Spleen (tissue), 11 donors: ENCODE data around the gene ITIH1. TPM values are rescaled to one million over a fixed set of nuclear protein-coding genes. Genes with fewer than 3 reads are reported as not detected.

Source experiments
- DNase-seq: peaks from one replicate; pipeline ENCODE4 v3.0.0-alpha.2; 2020
- H3K27ac ChIP-seq, 8 donors: fragments of 200-600 bp; sonication (generic) in 7 of 8; 1 replicate in 4 of 8; 2 replicates in 4 of 8; pipeline versions ENCODE4 v1.5.0 to v1.8.0; 2016 to 2021; ENCODE audit warnings: inconsistent platforms in 4 of 8, mild to moderate bottlenecking in 4 of 8, moderate library complexity in 1 of 8
- H3K27me3 ChIP-seq, 7 donors: fragments of 200-600 bp; sonication (generic) in 6 of 7; replicated peaks in 1 of 7; 1 replicate in 4 of 7; 2 replicates in 3 of 7; pipeline versions ENCODE4 v1.5.0 to v1.8.0; 2016 to 2021; ENCODE audit warnings: inconsistent platforms in 3 of 7, mild to moderate bottlenecking in 1 of 7
- H3K36me3 ChIP-seq, 6 donors: fragments of 200-600 bp; sonication (generic) in 5 of 6; 1 replicate in 4 of 6; 2 replicates in 2 of 6; pipeline versions ENCODE4 v1.5.0 to v1.8.0; 2016 to 2021; ENCODE audit warnings: inconsistent platforms in 2 of 6
- H3K4me1 ChIP-seq, 6 donors: fragments of 200-600 bp; sonication (generic) in 5 of 6; 1 replicate in 3 of 6; 2 replicates in 3 of 6; pipeline versions ENCODE4 v1.5.0 to v1.8.0; 2016 to 2021; ENCODE audit warnings: inconsistent platforms in 3 of 6
- H3K4me3 ChIP-seq, 8 donors: fragments of 200-600 bp; sonication (generic) in 7 of 8; 1 replicate in 4 of 8; 2 replicates in 4 of 8; pipeline versions ENCODE4 v1.5.0 to v1.8.0; 2016 to 2021; ENCODE audit warnings: inconsistent platforms in 4 of 8, mild to moderate bottlenecking in 4 of 8, moderate library complexity in 2 of 8
- H3K9me3 ChIP-seq, 8 donors: fragments of 200-600 bp; sonication (generic) in 7 of 8; 1 replicate in 4 of 8; 2 replicates in 4 of 8; pipeline versions ENCODE4 v1.5.0 to v1.8.0; 2016 to 2021; ENCODE audit warnings: inconsistent platforms in 4 of 8
- CTCF ChIP-seq, 11 experiments: fragments of 200-600 bp in 7 of 11; fragments of 450-650 bp in 4 of 11; sonication (generic) in 4 of 11; IDR thresholded peaks in 8 of 11; conservative IDR thresholded peaks in 3 of 11; 1 replicate in 7 of 11; 2 replicates in 4 of 11; pipeline versions ENCODE4 v1.4.0 to v1.8.0; 2016 to 2021; ENCODE audit warnings: antibody characterized with exemption in 11 of 11, inconsistent platforms in 4 of 11, mild to moderate bottlenecking in 1 of 11
- POLR2A ChIP-seq, 3 donors: fragments of 450-650 bp; IDR thresholded peaks; one replicate each; pipeline ENCODE4 v1.5.1; 2017; ENCODE audit warnings: antibody characterized with exemption in 3 of 3, mild to moderate bottlenecking in 1 of 3
- POLR2AphosphoS5 ChIP-seq, 3 donors: sonication (generic); formaldehyde crosslinking; IDR thresholded peaks; one replicate each; pipeline ENCODE4 v1.5.1; 2017; ENCODE audit warnings: antibody characterized with exemption in 3 of 3
- WGBS, 5 donors: extraction: QIAGEN DNeasy Blood & Tissue Kit in 3 of 5; methylation state at CpG; one replicate each; pipeline versions ENCODE4 v1.1.5 to v1.1.7; 2013 to 2018; 5-methylcytosine and 5-hydroxymethylcytosine counted together
- intact Hi-C: fragments of 100-400 bp; cut with DNase I; formaldehyde crosslinking; loops from one replicate; pipeline ENCODE4 v1.15.0; 2023; ENCODE audit warnings: low total_unique reads
- polyA plus RNA-seq, 3 donors: library from polyadenylated mRNA; stranded (reverse); fragments of 200-250 nt; gene quantifications; one replicate each; pipeline ENCODE4 v1.2.1, GENCODE V29; 2013
- total RNA-seq, 7 donors: library from RNA; depleted of rRNA in 3 of 7; stranded (reverse); fragments of >200 nt in 3 of 7; fragmentation: NEBNext Ultra II Directional in 4 of 7; extraction: Animal tissue kit (Norgen Biotek cat#: 25700) in 4 of 7; gene quantifications; one replicate each; pipeline versions ENCODE4 v1.1.0 to v1.2.1, GENCODE V29; 2016 to 2021
- donor health status: healthy with polysubstance abuse.
- donor health status: DM: no; HTN: no; CAD: no; lungs with moderate emphysema.
- donor health status: DM: no; HTN: no; CAD: no.
- donor health status: Bipolar disorder and iron deficiency.
- donor health status: healthy.
- donor health status: DM: no; HTN: no; CAD: no.
- donor health status: DM: yes; HTN: yes; CAD: no.

ITIH1 gene
- total and polyA plus RNA-seq, 10 donors = 0.65 to 11.4 (median 2.6) TPM

DNA sequence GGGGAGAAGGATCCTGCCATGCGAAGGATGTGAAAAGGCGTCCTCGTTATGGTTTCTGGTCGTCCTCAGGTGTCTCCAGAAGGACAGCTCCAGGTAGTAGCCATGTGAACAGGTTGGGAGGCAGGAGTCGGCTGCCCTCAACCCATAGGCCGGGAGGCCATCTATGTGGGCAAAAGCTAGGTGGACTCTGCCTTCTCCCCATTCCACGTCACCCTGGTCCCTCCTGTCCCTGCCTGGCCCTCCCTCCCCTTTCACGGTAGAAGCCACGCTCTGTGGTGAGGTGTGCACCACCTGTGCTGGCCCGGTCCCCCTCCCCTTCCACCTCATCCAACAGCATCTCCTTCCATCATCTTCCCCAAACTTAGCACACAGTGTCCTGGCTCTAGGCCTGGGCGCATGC lies 33.5 kb downstream of the ITIH1 start:
- 88 to 96% (median 92%) methylated on average over 8 to 11 of the region's 11 CpGs for WGBS, 5 donors
- Histone ChIP-seq H3K36me3 (peaks cover 0 to 5% (median 0%) of the 10 kb centered on the region in 6 donors), H3K27ac (no peak overlapping the region), H3K4me1 (no peaks in the 10 kb centered on the region), H3K27me3 (no peaks in the 10 kb centered on the region), H3K4me3 (no peak overlapping the region), H3K9me3 (no peaks in the 10 kb centered on the region)
- intact Hi-C loops = no loop called here
- TF ChIP-seq POLR2AphosphoS5 (IDR thresholded peaks at IDR 0.05) (peak in 1 of 3 donors; percentile 22), POLR2A (IDR thresholded peaks at IDR 0.05) (no peak)
- DNase-seq = no peak

- peaks cover 0 to 8% (median 0%) of the 10 kb centered on the region in 6 donors for H3K36me3 ChIP-seq
- TF ChIP-seq CTCF (IDR thresholded peaks at IDR 0.05 in 8 of 11, conservative IDR thresholded peaks at IDR 0.05 in 3 of 11) = no peak
- TF ChIP-seq POLR2A (IDR thresholded peaks at IDR 0.05) = no peak
- TF ChIP-seq POLR2AphosphoS5 (IDR thresholded peaks at IDR 0.05) = no peak
- no peak overlapping the region for H3K4me3 ChIP-seq
- intact Hi-C loops = no loop called here
- H3K27me3 ChIP-seq = no peaks in the 10 kb centered on the region
- no peak for DNase-seq
- H3K4me1 ChIP-seq = no peaks in the 10 kb centered on the region
- H3K27ac ChIP-seq = no peak overlapping the region
- WGBS, 5 donors = 80 to 88% (median 86%) methylated on average over 7 of the region's 7 CpGs
- H3K9me3 ChIP-seq = no peaks in the 10 kb centered on the region
Observed at GRCh38 chr3:52811452-52812011, 34.1 kb downstream of the ITIH1 start.

- H3K27me3 ChIP-seq = no peaks in the 10 kb centered on the region
- WGBS, 5 donors = 80 to 94% (median 88%) methylated on average over 8 of the region's 8 CpGs
- TF ChIP-seq POLR2AphosphoS5 (IDR thresholded peaks at IDR 0.05) (no peak), CTCF (IDR thresholded peaks at IDR 0.05 in 8 of 11, conservative IDR thresholded peaks at IDR 0.05 in 3 of 11) (no peak), POLR2A (IDR thresholded peaks at IDR 0.05) (no peak)
Observed at GRCh38 chr3:52813810-52814209, 36.4 kb downstream of the ITIH1 start.

DNA sequence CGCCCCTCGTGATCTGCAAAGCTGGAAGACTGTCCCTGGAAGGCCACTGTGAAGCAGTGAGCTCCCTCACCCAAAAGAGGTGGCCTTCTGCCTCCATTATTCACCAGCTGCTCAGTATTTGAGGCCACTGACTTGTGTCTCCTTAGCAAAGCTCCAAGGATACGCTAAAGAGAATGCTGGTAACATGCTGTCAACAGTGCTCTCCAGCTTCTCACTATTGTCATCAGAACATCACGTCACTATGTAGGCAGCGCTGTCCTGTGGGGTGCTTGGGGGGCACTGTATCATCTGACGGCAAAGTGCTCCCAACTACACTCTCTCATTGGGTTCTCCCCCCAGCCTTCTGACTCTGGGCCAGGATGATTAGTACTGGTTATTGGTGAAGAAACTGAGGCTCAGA lies 38.8 kb downstream of the ITIH1 start:
- Histone ChIP-seq H3K9me3 (no peaks in the 10 kb centered on the region), H3K4me3 (no peak overlapping the region), H3K4me1 (no peaks in the 10 kb centered on the region), H3K36me3 (peaks cover 0 to 42% (median 3%) of the 10 kb centered on the region in 6 donors), H3K27me3 (no peaks in the 10 kb centered on the region), H3K27ac (no peak overlapping the region)
- 85 to 100% (median 90%) methylated on average over 4 to 6 of the region's 6 CpGs for WGBS, 5 donors
- intact Hi-C loops = no loop called here
- DNase-seq = no peak
- TF ChIP-seq POLR2A (IDR thresholded peaks at IDR 0.05) (no peak), POLR2AphosphoS5 (IDR thresholded peaks at IDR 0.05) (no peak), CTCF (IDR thresholded peaks at IDR 0.05 in 8 of 11, conservative IDR thresholded peaks at IDR 0.05 in 3 of 11) (no peak)

More at GRCh38 chr3:52813810-52814209, 36.4 kb downstream of the ITIH1 start:
- H3K4me3 ChIP-seq = no peak overlapping the region
- no peaks in the 10 kb centered on the region for H3K4me1 ChIP-seq
- DNase-seq = no peak
- peaks cover 0 to 19% (median 0%) of the 10 kb centered on the region in 6 donors for H3K36me3 ChIP-seq
- intact Hi-C loops = no loop called here
- no peak overlapping the region for H3K27ac ChIP-seq
- H3K9me3 ChIP-seq = no peaks in the 10 kb centered on the region
